CD4-positive, alpha-beta T cell (primary cell): ENCODE data around the gene RACK1. TPM values are rescaled to one million over a fixed set of nuclear protein-coding genes. Genes with fewer than 3 reads are reported as not detected.

Source experiments
- ATAC-seq: fragments of 200-7000 bp; cut with Tn5 transposase; one replicate; pipeline ENCODE4 v1.10.0; 2022; ENCODE audit warnings: mild to moderate bottlenecking; ENCODE audit not compliant: poor library complexity
- CTCF ChIA-PET: fragments of 350-600 bp; sonication (Branson Sonifier 250); formaldehyde crosslinking; loops from one replicate; lab custom pipeline; 2021; ENCODE audit warnings: antibody characterized with exemption, inconsistent platforms; lab: Charles Lee
- POLR2A ChIA-PET: fragments of 350-600 bp; sonication (Branson Sonifier 250); formaldehyde crosslinking; loops from one replicate; lab custom pipeline; 2021; ENCODE audit warnings: antibody characterized with exemption, inconsistent platforms; lab: Charles Lee
- DNase-seq, 14 experiments: peaks; one replicate each; pipeline ENCODE4 v3.0.0-alpha.2; 2013 to 2020; ENCODE audit warnings: mixed read lengths in 2 of 14
- H3K27ac ChIP-seq, 2 donors: one replicate each; pipeline versions ENCODE4 v1.5.1 to v1.7.0; 2013; ENCODE audit warnings: low read length in 2 of 2, low read depth in 1 of 2, mild to moderate bottlenecking in 1 of 2
- H3K27me3 ChIP-seq, 2 experiments: 1 replicate in 1 of 2; 2 replicates in 1 of 2; pipeline versions ENCODE4 v1.6.1 to v1.7.0; 2013; ENCODE audit warnings: low read length in 2 of 2, control low read depth in 1 of 2, mild to moderate bottlenecking in 1 of 2, moderate library complexity in 1 of 2; ENCODE audit not compliant: insufficient read depth in 2 of 2, control insufficient read depth in 1 of 2
- H3K36me3 ChIP-seq: one replicate; pipeline ENCODE4 v1.6.1; 2013; ENCODE audit warnings: low read length, control low read depth; ENCODE audit not compliant: insufficient read depth
- H3K4me1 ChIP-seq: one replicate; pipeline ENCODE4 v1.6.1; 2013; ENCODE audit warnings: low read length, control low read depth; ENCODE audit not compliant: insufficient read depth
- H3K4me3 ChIP-seq: one replicate; pipeline ENCODE4 v1.5.1; 2013; ENCODE audit warnings: mild to moderate bottlenecking, low read length, moderate library complexity
- H3K9me3 ChIP-seq, 2 experiments: 1 replicate in 1 of 2; 2 replicates in 1 of 2; pipeline versions ENCODE4 v1.6.1 to v1.7.0; 2013; ENCODE audit warnings: low read length in 2 of 2, mild to moderate bottlenecking in 2 of 2, control low read depth in 1 of 2, moderate library complexity in 1 of 2; ENCODE audit not compliant: control insufficient read depth in 1 of 2, insufficient read depth in 1 of 2
- H3K27ac Mint-ChIP-seq: one replicate; pipeline ENCODE4 v1.8.0; 2020; ENCODE audit warnings: mixed read lengths
- H3K27me3 Mint-ChIP-seq: one replicate; pipeline ENCODE4 v1.8.0; 2021; ENCODE audit warnings: mixed read lengths
- H3K36me3 Mint-ChIP-seq: one replicate; pipeline ENCODE4 v1.8.0; 2021; ENCODE audit warnings: low read depth, mixed read lengths
- H3K4me1 Mint-ChIP-seq: one replicate; pipeline ENCODE4 v1.8.0; 2021; ENCODE audit warnings: low read depth, mixed read lengths
- H3K4me3 Mint-ChIP-seq: one replicate; pipeline ENCODE4 v1.8.0; 2020; ENCODE audit warnings: mild to moderate bottlenecking, mixed read lengths
- H3K9me3 Mint-ChIP-seq: one replicate; pipeline ENCODE4 v1.8.0; 2020; ENCODE audit warnings: mixed read lengths
- intact Hi-C, 2 experiments: fragments of 100-400 bp; cut with DNase I in 1 of 2; cut with micrococcal nuclease in 1 of 2; formaldehyde crosslinking; loops; one replicate each; pipeline versions ENCODE4 v1.15.1 to v1.9.0; 2023 to 2025; cut with DNase I, micrococcal nuclease
- total RNA-seq, 174 experiments: library from RNA in 2 of 174; stranded (reverse) in 2 of 174; gene quantifications; one replicate each; pipeline ENCODE4 v1.2.3 and lab custom pipeline; 2021 to 2026
- TF ChIP-seq, protein P1 (sequence below): fragments of 200-600 bp; IDR thresholded peaks from one replicate; pipeline ENCODE4 v1.8.0; 2022; ENCODE audit warnings: antibody characterized with exemption, mild to moderate bottlenecking

RACK1 gene
- total RNA-seq, 2 experiments from 2014 or later = 2,499 to 2,682 TPM

DNA sequence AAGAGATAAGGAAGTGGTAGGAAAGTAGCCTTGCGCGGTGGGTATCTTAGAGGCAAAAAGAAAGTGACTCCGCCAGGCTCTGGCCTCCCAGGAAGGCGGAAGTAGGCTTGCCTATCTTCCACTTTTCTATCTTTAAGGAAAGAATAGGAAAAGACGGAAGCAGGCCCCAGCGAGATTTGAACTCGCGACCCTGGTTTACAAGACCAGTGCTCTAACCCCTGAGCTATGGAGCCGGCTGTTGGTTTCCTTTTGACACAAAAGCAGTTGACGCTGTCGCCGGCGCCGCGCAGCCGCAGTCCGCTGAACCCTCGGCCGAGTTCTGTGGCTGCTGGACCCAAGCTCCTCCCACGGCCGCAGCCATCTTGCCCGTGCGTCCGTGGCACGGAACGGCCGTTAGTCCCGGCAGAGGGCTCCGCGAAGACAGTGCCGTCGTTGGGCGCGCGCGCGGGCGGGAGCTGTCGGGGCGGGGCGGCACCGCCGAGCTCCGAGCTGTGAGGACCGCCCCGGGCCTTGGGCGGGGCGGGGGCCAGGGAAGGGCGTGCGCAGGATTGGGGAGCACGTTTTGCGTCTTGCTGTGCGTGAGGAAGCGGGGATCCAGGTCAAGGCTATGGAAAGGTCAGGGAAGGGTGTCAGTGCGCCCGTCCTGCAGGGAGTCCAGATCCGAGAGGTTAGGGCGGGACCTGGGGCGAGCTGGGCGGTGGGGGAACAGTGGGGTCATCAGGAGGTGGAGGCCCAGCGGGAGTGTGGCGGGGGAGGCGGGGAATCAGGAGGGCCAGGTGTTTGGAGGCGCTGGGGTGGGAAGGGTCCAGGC, 52.0 kb downstream of the RACK1 start:
- Mint-ChIP-seq H3K9me3 (peaks cover 4% of the 10 kb centered on the region), H3K36me3 (peaks cover 59% of the 10 kb centered on the region), H3K4me3 (peak overlapping the region; percentile 99), H3K4me1 (peaks cover 47% of the 10 kb centered on the region), H3K27me3 (peaks cover 35% of the 10 kb centered on the region), H3K27ac (peak overlapping the region; percentile 99)
- intact Hi-C loops = loop anchor here (1.0 kb wide), 6 partner anchors 15 to 70 kb away; partner anchors contain the start of gene TRIM52 (in 1 of the 2)
- TF ChIP-seq, protein P1, sequence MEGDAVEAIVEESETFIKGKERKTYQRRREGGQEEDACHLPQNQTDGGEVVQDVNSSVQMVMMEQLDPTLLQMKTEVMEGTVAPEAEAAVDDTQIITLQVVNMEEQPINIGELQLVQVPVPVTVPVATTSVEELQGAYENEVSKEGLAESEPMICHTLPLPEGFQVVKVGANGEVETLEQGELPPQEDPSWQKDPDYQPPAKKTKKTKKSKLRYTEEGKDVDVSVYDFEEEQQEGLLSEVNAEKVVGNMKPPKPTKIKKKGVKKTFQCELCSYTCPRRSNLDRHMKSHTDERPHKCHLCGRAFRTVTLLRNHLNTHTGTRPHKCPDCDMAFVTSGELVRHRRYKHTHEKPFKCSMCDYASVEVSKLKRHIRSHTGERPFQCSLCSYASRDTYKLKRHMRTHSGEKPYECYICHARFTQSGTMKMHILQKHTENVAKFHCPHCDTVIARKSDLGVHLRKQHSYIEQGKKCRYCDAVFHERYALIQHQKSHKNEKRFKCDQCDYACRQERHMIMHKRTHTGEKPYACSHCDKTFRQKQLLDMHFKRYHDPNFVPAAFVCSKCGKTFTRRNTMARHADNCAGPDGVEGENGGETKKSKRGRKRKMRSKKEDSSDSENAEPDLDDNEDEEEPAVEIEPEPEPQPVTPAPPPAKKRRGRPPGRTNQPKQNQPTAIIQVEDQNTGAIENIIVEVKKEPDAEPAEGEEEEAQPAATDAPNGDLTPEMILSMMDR = no peak
- H3K36me3 ChIP-seq = no peaks in the 10 kb centered on the region
- ATAC-seq (peak; percentile 45), DNase-seq (peak; percentile 88 to 99 (median 96))
- H3K27me3 ChIP-seq = no peaks in the 10 kb centered on the region
- peak overlapping the region; percentile 52 to 62 for H3K27ac ChIP-seq
- peaks cover 0 to 7% of the 10 kb centered on the region in 2 experiments for H3K9me3 ChIP-seq
- peaks cover 46% of the 10 kb centered on the region for H3K4me1 ChIP-seq
- CTCF ChIA-PET = interaction anchor here (0.9 to 2.2 kb wide), 4 partner anchors 15 to 56 kb away, joined by 3 to 12 read pairs (median 6); partner anchors contain the start of gene TRIM41
- POLR2A ChIA-PET = interaction anchor here (0.9 to 8.3 kb wide), 21 partner anchors 13 to 1568 kb away, joined by 3 to 292 read pairs (median 5); partner anchors contain the start of genes HNRNPH1, RACK1, TRIM41 and TRIM52
- H3K4me3 ChIP-seq = peak overlapping the region; percentile 89

DNA sequence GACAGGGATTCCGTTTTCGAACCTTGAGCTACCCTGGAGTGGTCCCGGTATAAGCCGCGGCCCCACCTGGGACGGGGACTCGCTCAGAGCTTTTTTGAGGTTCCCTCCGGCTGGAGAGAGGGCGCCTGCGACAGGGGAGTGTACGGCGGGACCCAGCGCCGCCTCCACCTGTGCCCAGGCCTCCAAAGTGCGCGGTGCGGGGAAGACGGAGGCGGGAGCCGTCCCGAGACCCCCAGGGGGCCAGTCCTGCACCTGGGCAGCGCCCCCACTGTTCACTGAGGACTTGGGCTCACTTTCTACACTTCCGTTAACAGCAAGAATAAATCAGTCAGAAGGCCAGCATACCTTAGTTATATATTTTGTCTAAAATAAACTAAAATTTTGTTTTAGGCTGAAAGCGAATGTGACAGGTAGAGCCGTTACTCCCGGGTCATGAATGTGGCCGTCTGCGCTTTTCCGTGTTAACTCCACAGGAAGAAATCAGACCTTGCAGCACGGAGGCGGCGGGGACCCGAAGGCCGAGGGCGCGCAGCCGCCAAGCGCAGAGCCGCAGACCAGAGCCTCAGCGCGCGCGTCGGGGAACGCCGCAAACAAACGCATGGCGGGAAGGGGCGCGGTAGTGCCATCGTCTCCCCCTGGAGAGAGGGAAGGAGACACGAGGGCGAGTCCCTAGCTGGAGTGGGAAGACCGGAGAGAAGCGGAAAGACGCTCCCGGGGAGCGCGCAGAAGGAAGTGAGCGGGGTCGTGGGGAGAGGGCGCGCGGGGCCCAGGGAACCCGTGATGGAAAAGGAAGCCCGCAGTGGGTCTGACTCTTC, 52.8 kb downstream of the RACK1 start:
- H3K27ac ChIP-seq = peak overlapping the region; percentile 47 to 62
- Mint-ChIP-seq H3K27ac (peak overlapping the region; percentile 99), H3K36me3 (peaks cover 60% of the 10 kb centered on the region), H3K4me1 (peaks cover 55% of the 10 kb centered on the region), H3K9me3 (peaks cover 4% of the 10 kb centered on the region), H3K4me3 (peak overlapping the region; percentile 99), H3K27me3 (peaks cover 35% of the 10 kb centered on the region)
- H3K4me3 ChIP-seq = peak overlapping the region; percentile 89
- peaks cover 0 to 7% of the 10 kb centered on the region in 2 experiments for H3K9me3 ChIP-seq
- no peaks in the 10 kb centered on the region for H3K27me3 ChIP-seq
- TF ChIP-seq, protein P1 = peak; percentile 26
- CTCF ChIA-PET = interaction anchor here (0.9 to 2.2 kb wide), 5 partner anchors 16 to 57 kb away, joined by 3 to 12 read pairs (median 5); partner anchors contain the start of gene TRIM41
- POLR2A ChIA-PET = interaction anchor here (1.0 to 8.3 kb wide), 21 partner anchors 13 to 1567 kb away, joined by 3 to 292 read pairs (median 5); partner anchors contain the start of genes HNRNPH1, RACK1, TRIM41 and TRIM52
- ATAC-seq = peak; percentile 5
- H3K4me1 ChIP-seq = peaks cover 46% of the 10 kb centered on the region
- no peaks in the 10 kb centered on the region for H3K36me3 ChIP-seq
- peak in 11 of 14 experiments; percentile 13 to 81 (median 40) for DNase-seq
- intact Hi-C loops = loop anchor here (1.0 kb wide), 6 partner anchors 15 to 70 kb away; partner anchors contain the start of gene TRIM52 (in 1 of the 2)
